Measurements from ENCODE around the gene KCNMB1. TPM values are rescaled to one million over a fixed set of nuclear protein-coding genes. Genes with fewer than 3 reads are reported as not detected.

Gene KCNMB1
- total RNA-seq, 2 experiments from 2014 or later, result not detected

DNA sequence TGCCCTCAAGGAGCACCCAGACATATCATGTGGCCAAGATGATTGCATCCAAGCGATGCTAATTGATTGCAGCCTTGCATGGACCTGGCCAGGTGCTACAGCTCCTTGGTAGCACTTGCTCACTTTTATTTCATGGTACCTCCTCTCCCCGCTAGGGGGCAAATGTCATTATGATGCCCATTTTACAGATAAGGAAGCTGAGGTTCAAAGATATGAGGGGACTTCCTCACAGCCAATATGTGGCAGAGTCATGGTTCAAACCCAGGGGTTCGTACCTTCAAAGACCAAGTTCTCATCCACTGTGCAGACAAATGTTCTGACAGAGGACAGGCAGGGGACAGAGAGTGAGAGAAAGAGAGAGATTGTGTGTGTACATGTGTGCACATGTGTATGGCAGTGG, 21.9 kb upstream of the KCNMB1 start:
- H3K4me3 Mint-ChIP-seq, result no peak overlapping the region
- CTCF ChIA-PET, result interaction anchor here (0.6 to 2.0 kb wide), 17 partner anchors 9 to 228 kb away, joined by 3 to 8 read pairs (median 4); partner anchors contain the start of gene KCNMB1
- no peaks in the 10 kb centered on the region for H3K27me3 Mint-ChIP-seq
- DNase-seq, result no peak
- intact Hi-C loops (cut with micrococcal nuclease), result no loop called here
- H3K4me1 Mint-ChIP-seq (ENCODE audit: low read depth), result peaks cover 1% of the 10 kb centered on the region
- H3K9me3 Mint-ChIP-seq, result no peaks in the 10 kb centered on the region
- H3K27ac Mint-ChIP-seq, result no peak overlapping the region
- POLR2A ChIA-PET, result no interaction called here
- no peaks in the 10 kb centered on the region for H3K36me3 Mint-ChIP-seq

- Mint-ChIP-seq H3K36me3 (no peaks in the 10 kb centered on the region), H3K4me1 (ENCODE audit: low read depth) (no peaks in the 10 kb centered on the region), H3K4me3 (no peak overlapping the region), H3K27me3 (no peaks in the 10 kb centered on the region), H3K9me3 (no peaks in the 10 kb centered on the region), H3K27ac (no peak overlapping the region)
- intact Hi-C loops (cut with micrococcal nuclease), result no loop called here
- POLR2A ChIA-PET, result no interaction called here
- DNase-seq, result no peak
- CTCF ChIA-PET, result interaction anchor here (0.6 to 2.0 kb wide), 17 partner anchors 9 to 228 kb away, joined by 3 to 8 read pairs (median 4); partner anchors contain the start of gene KCNMB1
These were observed 21.2 kb upstream of the KCNMB1 start for GRCh38 chr5:170410401-170410800.

- no peak overlapping the region for H3K27ac Mint-ChIP-seq
- no peaks in the 10 kb centered on the region for H3K9me3 Mint-ChIP-seq
- CTCF ChIA-PET, result interaction anchor here (1.6 kb wide), 1 partner anchor 12 kb away, joined by 6 read pairs; no protein-coding TSS in a partner anchor
- no peak overlapping the region for H3K4me3 Mint-ChIP-seq
- DNase-seq, result no peak
- intact Hi-C loops (cut with micrococcal nuclease), result no loop called here
- POLR2A ChIA-PET, result no interaction called here
- H3K36me3 Mint-ChIP-seq, result no peaks in the 10 kb centered on the region
- H3K27me3 Mint-ChIP-seq, result no peaks in the 10 kb centered on the region
- H3K4me1 Mint-ChIP-seq (ENCODE audit: low read depth), result no peaks in the 10 kb centered on the region
These were observed 19.9 kb upstream of the KCNMB1 start for GRCh38 chr5:170408877-170409660.

DNA sequence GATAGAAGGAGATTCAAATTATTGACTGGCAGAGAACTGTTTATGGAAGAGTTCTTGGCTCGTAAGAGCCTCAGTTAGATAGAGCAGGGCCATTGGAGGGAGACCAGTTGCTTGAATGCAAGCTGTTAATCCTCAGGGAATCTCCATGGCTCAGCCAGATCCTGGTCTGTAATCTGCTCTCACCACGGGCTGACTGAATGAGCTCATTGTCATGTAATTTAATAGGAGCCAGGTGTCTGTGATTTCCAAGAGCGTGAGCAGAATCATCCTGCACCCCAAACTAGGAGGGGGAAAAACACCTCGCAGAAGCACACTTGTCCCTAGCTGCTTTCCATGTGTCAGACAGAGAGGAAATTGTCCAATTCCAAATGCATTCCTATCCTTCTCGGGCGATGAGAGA, 19.1 kb upstream of the KCNMB1 start:
- H3K4me3 Mint-ChIP-seq, result no peak overlapping the region
- intact Hi-C loops (cut with micrococcal nuclease), result no loop called here
- no peak overlapping the region for H3K27ac Mint-ChIP-seq
- H3K27me3 Mint-ChIP-seq, result no peaks in the 10 kb centered on the region
- H3K36me3 Mint-ChIP-seq, result no peaks in the 10 kb centered on the region
- no peak for DNase-seq
- CTCF ChIA-PET, result interaction anchor here (0.7 to 1.6 kb wide), 3 partner anchors 13 to 225 kb away, joined by 3 to 6 read pairs (median 4); no protein-coding TSS in a partner anchor
- no peaks in the 10 kb centered on the region for H3K4me1 Mint-ChIP-seq (ENCODE audit: low read depth)
- H3K9me3 Mint-ChIP-seq, result no peaks in the 10 kb centered on the region
- POLR2A ChIA-PET, result no interaction called here

DNA sequence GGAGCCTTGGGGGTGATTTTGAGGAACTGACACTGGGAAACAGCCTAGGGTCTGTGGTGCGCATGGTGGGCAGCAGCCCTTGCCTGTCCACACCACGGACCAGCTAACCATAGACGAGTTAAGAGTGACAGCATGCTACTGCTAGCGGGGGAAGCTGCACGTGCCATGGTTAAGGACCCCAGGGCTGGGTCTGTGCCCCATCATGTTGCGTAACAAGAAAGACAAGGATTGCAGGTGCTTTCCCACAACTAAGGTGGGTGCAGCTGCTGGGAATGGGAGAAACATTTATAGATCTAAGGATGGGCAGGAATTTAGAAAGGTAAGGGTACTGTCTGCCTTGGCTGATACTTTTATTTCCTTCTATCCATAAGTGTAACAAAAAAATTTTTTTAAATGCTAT, 17.9 kb upstream of the KCNMB1 start:
- no peaks in the 10 kb centered on the region for H3K9me3 Mint-ChIP-seq
- ChIA-PET POLR2A (no interaction called here), CTCF (interaction anchor here (1.5 to 1.6 kb wide), 3 partner anchors 14 to 181 kb away, joined by 5 to 6 read pairs (median 6); no protein-coding TSS in a partner anchor)
- no peaks in the 10 kb centered on the region for H3K36me3 Mint-ChIP-seq
- intact Hi-C loops (cut with micrococcal nuclease), result no loop called here
- H3K27ac Mint-ChIP-seq, result no peak overlapping the region
- H3K4me1 Mint-ChIP-seq (ENCODE audit: low read depth), result no peaks in the 10 kb centered on the region
- no peaks in the 10 kb centered on the region for H3K27me3 Mint-ChIP-seq
- no peak overlapping the region for H3K4me3 Mint-ChIP-seq
- DNase-seq, result no peak

GRCh38 chr5:170405817-170406216, 16.6 kb upstream of the KCNMB1 start:
- no peaks in the 10 kb centered on the region for H3K9me3 Mint-ChIP-seq
- H3K36me3 Mint-ChIP-seq, result no peaks in the 10 kb centered on the region
- POLR2A ChIA-PET, result no interaction called here
- intact Hi-C loops (cut with micrococcal nuclease), result no loop called here
- no peaks in the 10 kb centered on the region for H3K4me1 Mint-ChIP-seq (ENCODE audit: low read depth)
- H3K27me3 Mint-ChIP-seq, result no peaks in the 10 kb centered on the region
- H3K27ac Mint-ChIP-seq, result no peak overlapping the region
- no peak overlapping the region for H3K4me3 Mint-ChIP-seq
- no peak for DNase-seq
- CTCF ChIA-PET, result interaction anchor here (1.1 to 1.6 kb wide), 4 partner anchors 15 to 228 kb away, joined by 3 to 6 read pairs (median 5); no protein-coding TSS in a partner anchor

GRCh38 chr5:170404398-170404797, 15.2 kb upstream of the KCNMB1 start:
- ChIA-PET POLR2A (no interaction called here), CTCF (interaction anchor here (0.7 to 1.7 kb wide), 4 partner anchors 9 to 179 kb away, joined by 3 to 5 read pairs (median 4); no protein-coding TSS in a partner anchor)
- H3K4me3 Mint-ChIP-seq, result no peak overlapping the region
- intact Hi-C loops (cut with micrococcal nuclease), result no loop called here
- H3K4me1 Mint-ChIP-seq (ENCODE audit: low read depth), result no peaks in the 10 kb centered on the region
- H3K36me3 Mint-ChIP-seq, result no peaks in the 10 kb centered on the region
- no peaks in the 10 kb centered on the region for H3K27me3 Mint-ChIP-seq
- no peaks in the 10 kb centered on the region for H3K9me3 Mint-ChIP-seq
- no peak overlapping the region for H3K27ac Mint-ChIP-seq
- DNase-seq, result no peak

GRCh38 chr5:170403675-170404074, 14.5 kb upstream of the KCNMB1 start:
- Mint-ChIP-seq H3K27ac (no peak overlapping the region), H3K4me1 (ENCODE audit: low read depth) (no peaks in the 10 kb centered on the region), H3K9me3 (no peaks in the 10 kb centered on the region), H3K4me3 (no peak overlapping the region), H3K27me3 (no peaks in the 10 kb centered on the region), H3K36me3 (no peaks in the 10 kb centered on the region)
- DNase-seq, result no peak
- CTCF ChIA-PET, result interaction anchor here (0.7 to 1.7 kb wide), 5 partner anchors 9 to 178 kb away, joined by 3 to 5 read pairs (median 5); no protein-coding TSS in a partner anchor
- POLR2A ChIA-PET, result no interaction called here
- intact Hi-C loops (cut with micrococcal nuclease), result no loop called here

GRCh38 chr5:170402508-170402907, 13.3 kb upstream of the KCNMB1 start:
- Mint-ChIP-seq H3K4me1 (ENCODE audit: low read depth) (no peaks in the 10 kb centered on the region), H3K27ac (no peak overlapping the region), H3K27me3 (no peaks in the 10 kb centered on the region), H3K36me3 (no peaks in the 10 kb centered on the region), H3K4me3 (no peak overlapping the region), H3K9me3 (no peaks in the 10 kb centered on the region)
- intact Hi-C loops (cut with micrococcal nuclease), result no loop called here
- POLR2A ChIA-PET, result no interaction called here
- no peak for DNase-seq
- CTCF ChIA-PET, result interaction anchor here (1.3 to 1.9 kb wide), 2 partner anchors 175 to 176 kb away, joined by 5 to 10 read pairs; no protein-coding TSS in a partner anchor

- H3K9me3 Mint-ChIP-seq, result no peaks in the 10 kb centered on the region
These were observed 7.9 kb upstream of the KCNMB1 start for GRCh38 chr5:170397059-170397458.

GRCh38 chr5:170393958-170394357, 4.8 kb upstream of the KCNMB1 start:
- no peak for DNase-seq
- no peaks in the 10 kb centered on the region for H3K36me3 Mint-ChIP-seq
- intact Hi-C loops (cut with micrococcal nuclease), result no loop called here
- H3K4me1 Mint-ChIP-seq (ENCODE audit: low read depth), result peaks cover 20% of the 10 kb centered on the region
- ChIA-PET CTCF (no interaction called here), POLR2A (no interaction called here)
- no peak overlapping the region for H3K27ac Mint-ChIP-seq
- H3K27me3 Mint-ChIP-seq, result no peaks in the 10 kb centered on the region
- no peak overlapping the region for H3K4me3 Mint-ChIP-seq
- no peaks in the 10 kb centered on the region for H3K9me3 Mint-ChIP-seq

More at GRCh38 chr5:170397059-170397458, 7.9 kb upstream of the KCNMB1 start:
- CTCF ChIA-PET, result no interaction called here
- no peaks in the 10 kb centered on the region for H3K36me3 Mint-ChIP-seq
- no peak overlapping the region for H3K4me3 Mint-ChIP-seq
- H3K4me1 Mint-ChIP-seq (ENCODE audit: low read depth), result peaks cover 16% of the 10 kb centered on the region
- POLR2A ChIA-PET, result no interaction called here
- intact Hi-C loops (cut with micrococcal nuclease), result no loop called here
- no peak overlapping the region for H3K27ac Mint-ChIP-seq
- no peaks in the 10 kb centered on the region for H3K27me3 Mint-ChIP-seq
- no peak for DNase-seq

DNA sequence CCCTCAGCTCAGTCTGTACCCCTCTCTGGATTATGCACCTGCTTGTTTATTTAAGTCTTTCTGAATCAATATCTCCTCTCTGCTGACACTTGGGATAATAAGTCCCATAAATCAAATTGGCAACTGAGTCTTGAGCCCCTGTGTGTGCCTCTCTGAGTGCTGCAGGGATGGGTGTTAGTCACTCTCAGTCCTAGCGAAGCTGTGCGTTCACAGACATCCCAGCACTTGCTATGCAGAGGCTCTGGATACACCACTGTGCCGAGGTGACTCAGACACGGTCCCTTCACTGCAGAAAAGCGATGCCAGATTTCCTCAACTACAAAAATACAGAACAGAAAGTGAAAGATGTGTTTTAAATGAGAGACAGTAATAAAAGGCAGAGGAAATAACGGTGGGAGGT, 4.1 kb upstream of the KCNMB1 start:
- Mint-ChIP-seq H3K4me1 (ENCODE audit: low read depth) (peaks cover 20% of the 10 kb centered on the region), H3K4me3 (no peak overlapping the region)
- POLR2A ChIA-PET, result no interaction called here

More for the DNA sequence above, 4.1 kb upstream of the KCNMB1 start:
- Mint-ChIP-seq H3K27ac (no peak overlapping the region), H3K27me3 (no peaks in the 10 kb centered on the region), H3K36me3 (no peaks in the 10 kb centered on the region), H3K9me3 (no peaks in the 10 kb centered on the region)
- DNase-seq, result peak; percentile 65
- intact Hi-C loops (cut with micrococcal nuclease), result no loop called here
- CTCF ChIA-PET, result interaction anchor here (2.2 kb wide), 1 partner anchor 54 kb away, joined by 4 read pairs; no protein-coding TSS in a partner anchor

Measured in activated CD4-positive, alpha-beta memory T cell treated with anti-CD3 and anti-CD28 coated beads for 36 hours (primary cell).